HG03108 (cell line): Measurements from ENCODE around the gene CARD11.

Source experiments
- ATAC-seq: cut with Tn5 transposase; IDR thresholded peaks from one replicate; pipeline ENCODE4 v1.9.1; 2021; ENCODE audit warnings: moderate library complexity; ENCODE audit not compliant: unreplicated experiment

The CARD11 gene

GRCh38 chr7:2945171-2945570 is 98.5 kb downstream of the CARD11 start:
- ATAC-seq: no peak

GRCh38 chr7:2944739-2945138 is 98.9 kb downstream of the CARD11 start:
- ATAC-seq: no peak

GRCh38 chr7:2943851-2944601 is 99.6 kb downstream of the CARD11 start:
- no peak for ATAC-seq

GRCh38 chr7:2941216-2941859 is 102.3 kb downstream of the CARD11 start:
- ATAC-seq: no peak

GRCh38 chr7:2940466-2940865 is 103.2 kb downstream of the CARD11 start:
- ATAC-seq: no peak

GRCh38 chr7:2939193-2939885 is 104.3 kb downstream of the CARD11 start:
- no peak for ATAC-seq

- no peak for ATAC-seq
These were observed 105.0 kb downstream of the CARD11 start for GRCh38 chr7:2938514-2939192.

- no peak for ATAC-seq
These were observed 105.8 kb downstream of the CARD11 start for GRCh38 chr7:2937701-2938513.

GRCh38 chr7:2936891-2937580 is 106.6 kb downstream of the CARD11 start:
- no peak for ATAC-seq

GRCh38 chr7:2936301-2936700 is 107.4 kb downstream of the CARD11 start:
- no peak for ATAC-seq

- no peak for ATAC-seq
These were observed 108.5 kb downstream of the CARD11 start for GRCh38 chr7:2934984-2935740.

GRCh38 chr7:2934211-2934731 is 109.4 kb downstream of the CARD11 start:
- ATAC-seq: no peak

- ATAC-seq: no peak
These were observed 111.0 kb downstream of the CARD11 start for GRCh38 chr7:2932402-2933251.

- ATAC-seq: no peak
These were observed 112.6 kb downstream of the CARD11 start for GRCh38 chr7:2931034-2931415.

- no peak for ATAC-seq
These were observed 113.2 kb downstream of the CARD11 start for GRCh38 chr7:2930310-2931033.

- ATAC-seq: no peak
These were observed 114.1 kb downstream of the CARD11 start for GRCh38 chr7:2929321-2930201.
